NT2/D1 (cell line): ENCODE data around the gene TREX2.

Experiments
- YY1 ChIP-seq: IDR thresholded peaks from 2 replicates; pipeline ENCODE4 v1.6.1; 2011; ENCODE audit not compliant: insufficient read length, insufficient read depth
- ZNF274 ChIP-seq: IDR thresholded peaks from 2 replicates; pipeline ENCODE4 v1.6.1; 2011; ENCODE audit warnings: mild to moderate bottlenecking, low read depth, low read length

- TF ChIP-seq ZNF274, result no peak
- TF ChIP-seq YY1, result no peak
These were observed 9.2 kb upstream of the TREX2 start for GRCh38 chrX:153454901-153455550.
